Esophagus squamous epithelium (tissue), 5 donors: ENCODE results near the gene GABRG3. TPM values are rescaled to one million over a fixed set of nuclear protein-coding genes. Genes with fewer than 3 reads are reported as not detected.

Experiments
- DNase-seq: peaks from one replicate; lab custom pipeline; 2025; lab: John Stamatoyannopoulos, UW
- H3K27ac ChIP-seq, 4 donors: fragments of 200-600 bp; sonication (generic); one replicate each; pipeline ENCODE4 v1.5.1; 2016 to 2019; ENCODE audit warnings: mild to moderate bottlenecking in 1 of 4
- H3K27me3 ChIP-seq, 4 donors: fragments of 200-600 bp; sonication (generic); 1 replicate in 3 of 4; 2 replicates in 1 of 4; pipeline versions ENCODE4 v1.5.1 to v1.6.0; 2017 to 2021; ENCODE audit warnings: antibody characterized with exemption in 1 of 4
- H3K36me3 ChIP-seq, 3 donors: fragments of 200-600 bp; sonication (generic); one replicate each; pipeline ENCODE4 v1.5.1; 2016 to 2019
- H3K4me1 ChIP-seq, 3 donors: fragments of 200-600 bp; sonication (generic); one replicate each; pipeline ENCODE4 v1.5.1; 2017 to 2019
- H3K4me3 ChIP-seq, 4 donors: fragments of 200-600 bp; sonication (generic); 1 replicate in 3 of 4; 2 replicates in 1 of 4; pipeline ENCODE4 v1.5.1; 2016 to 2019; ENCODE audit warnings: mild to moderate bottlenecking in 2 of 4, moderate library complexity in 1 of 4
- H3K9me3 ChIP-seq, 3 donors: fragments of 200-600 bp; sonication (generic); one replicate each; pipeline ENCODE4 v1.5.1; 2016 to 2019
- POLR2A ChIP-seq, 4 donors: fragments of 450-650 bp; IDR thresholded peaks; one replicate each; pipeline ENCODE4 v1.6.1; 2017; ENCODE audit warnings: antibody characterized with exemption in 4 of 4, mild to moderate bottlenecking in 4 of 4, moderate library complexity in 3 of 4
- WGBS, 2 donors: methylation state at CpG; one replicate each; pipeline ENCODE4 v1.1.5; 2018; 5-methylcytosine and 5-hydroxymethylcytosine counted together
- intact Hi-C: fragments of 100-400 bp; cut with DNase I; formaldehyde crosslinking; loops from one replicate; pipeline ENCODE4 v1.15.0; 2022
- total RNA-seq, 4 donors: library from RNA; depleted of rRNA; stranded (reverse); fragments of >200 nt; gene quantifications; one replicate each; pipeline ENCODE4 v1.1.0, GENCODE V29; 2016
- TF ChIP-seq, protein P1 (sequence below), 6 experiments: fragments of 450-650 bp in 4 of 6; fragments of 200-600 bp in 2 of 6; sonication (generic) in 2 of 6; IDR thresholded peaks; one replicate each; pipeline ENCODE4 v1.5.1; 2016 to 2019; ENCODE audit warnings: antibody characterized with exemption in 6 of 6, mild to moderate bottlenecking in 4 of 6, moderate library complexity in 4 of 6
- donor health status: DM: yes; HTN: yes; CAD: no.

Gene GABRG3
- total RNA-seq, 4 donors from 2014 or later = 0.04 to 0.08 TPM; not detected in 2

DNA sequence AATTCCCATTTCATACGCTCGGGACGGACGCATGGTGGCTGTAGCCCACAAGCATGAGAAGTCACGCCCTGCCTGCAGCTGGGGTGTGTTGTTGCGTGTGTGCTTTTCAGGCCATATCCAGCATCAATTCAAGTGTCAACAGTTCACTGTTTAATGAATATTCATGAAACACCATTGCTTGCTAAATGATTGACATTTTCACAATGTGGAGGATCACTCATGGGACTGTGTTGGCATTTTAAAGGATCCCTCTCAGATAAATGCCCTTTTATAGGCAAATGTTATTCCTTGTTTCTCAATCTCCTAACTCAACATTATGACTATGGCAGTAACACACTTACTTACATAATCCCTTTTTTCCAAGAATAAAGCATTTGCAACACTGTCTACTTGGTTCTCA is 511.3 kb downstream of the GABRG3 start:
- no peaks in the 10 kb centered on the region for H3K27me3 ChIP-seq
- H3K4me3 ChIP-seq = no peak overlapping the region
- DNase-seq = no peak
- TF ChIP-seq, protein P1, sequence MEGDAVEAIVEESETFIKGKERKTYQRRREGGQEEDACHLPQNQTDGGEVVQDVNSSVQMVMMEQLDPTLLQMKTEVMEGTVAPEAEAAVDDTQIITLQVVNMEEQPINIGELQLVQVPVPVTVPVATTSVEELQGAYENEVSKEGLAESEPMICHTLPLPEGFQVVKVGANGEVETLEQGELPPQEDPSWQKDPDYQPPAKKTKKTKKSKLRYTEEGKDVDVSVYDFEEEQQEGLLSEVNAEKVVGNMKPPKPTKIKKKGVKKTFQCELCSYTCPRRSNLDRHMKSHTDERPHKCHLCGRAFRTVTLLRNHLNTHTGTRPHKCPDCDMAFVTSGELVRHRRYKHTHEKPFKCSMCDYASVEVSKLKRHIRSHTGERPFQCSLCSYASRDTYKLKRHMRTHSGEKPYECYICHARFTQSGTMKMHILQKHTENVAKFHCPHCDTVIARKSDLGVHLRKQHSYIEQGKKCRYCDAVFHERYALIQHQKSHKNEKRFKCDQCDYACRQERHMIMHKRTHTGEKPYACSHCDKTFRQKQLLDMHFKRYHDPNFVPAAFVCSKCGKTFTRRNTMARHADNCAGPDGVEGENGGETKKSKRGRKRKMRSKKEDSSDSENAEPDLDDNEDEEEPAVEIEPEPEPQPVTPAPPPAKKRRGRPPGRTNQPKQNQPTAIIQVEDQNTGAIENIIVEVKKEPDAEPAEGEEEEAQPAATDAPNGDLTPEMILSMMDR (IDR thresholded peaks at IDR 0.05) = no peak
- H3K36me3 ChIP-seq = no peaks in the 10 kb centered on the region
- H3K9me3 ChIP-seq = no peaks in the 10 kb centered on the region
- whole genome bisulfite sequencing, 2 donors = 86 to 91% methylated on average over 6 of the region's 6 CpGs
- intact Hi-C loops = no loop called here
- peaks cover 5 to 32% (median 7%) of the 10 kb centered on the region in 3 donors for H3K4me1 ChIP-seq
- no peak overlapping the region for H3K27ac ChIP-seq

DNA sequence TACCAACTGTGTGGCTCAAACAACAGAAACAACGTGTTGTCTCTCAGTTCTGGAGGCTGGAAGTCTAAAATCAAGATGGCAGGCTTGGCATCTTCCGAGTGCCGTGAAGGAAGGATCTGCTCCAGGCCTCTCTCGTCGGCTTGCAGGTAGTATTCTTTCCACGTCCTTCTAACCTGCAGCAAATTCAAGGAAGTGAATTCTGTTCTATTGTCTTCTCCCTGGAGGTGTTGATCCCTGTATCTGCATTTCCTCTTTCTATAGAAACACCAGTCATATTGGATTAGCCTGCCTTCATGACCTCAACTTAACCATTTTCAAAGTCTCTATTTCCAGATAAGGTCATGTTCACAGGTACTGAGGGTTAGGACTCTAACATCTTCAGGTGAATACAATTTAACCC is 512.1 kb downstream of the GABRG3 start:
- TF ChIP-seq POLR2A (IDR thresholded peaks at IDR 0.05) = no peak
- TF ChIP-seq, protein P1 (IDR thresholded peaks at IDR 0.05) = no peak
- Histone ChIP-seq H3K27ac (no peak overlapping the region), H3K4me1 (peaks cover 5 to 34% (median 7%) of the 10 kb centered on the region in 3 donors), H3K9me3 (no peaks in the 10 kb centered on the region), H3K36me3 (no peaks in the 10 kb centered on the region), H3K4me3 (no peak overlapping the region), H3K27me3 (no peaks in the 10 kb centered on the region)
- 67 to 76% methylated on average over 6 of the region's 6 CpGs for WGBS, 2 donors
- intact Hi-C loops = no loop called here
- DNase-seq = no peak

DNA sequence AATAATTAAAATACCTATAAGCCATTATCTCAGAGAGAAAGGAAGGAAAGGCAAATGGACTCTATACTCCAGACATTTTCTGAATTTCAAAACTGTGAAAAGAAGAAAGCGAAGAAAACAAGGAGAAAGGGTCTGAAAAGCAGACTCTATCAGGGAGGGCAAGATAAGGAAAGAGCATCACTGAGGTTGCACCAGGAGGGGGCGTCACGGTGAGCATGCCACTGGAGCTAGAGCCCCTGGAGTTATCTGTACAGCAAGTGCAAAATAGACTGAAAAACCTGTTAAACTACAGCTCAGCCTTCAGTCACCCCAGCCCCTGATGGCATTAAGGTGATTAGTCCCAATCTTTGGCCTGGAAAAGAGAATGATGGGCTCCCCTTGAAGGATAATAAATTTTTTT is 514.3 kb downstream of the GABRG3 start:
- intact Hi-C loops = no loop called here

DNA sequence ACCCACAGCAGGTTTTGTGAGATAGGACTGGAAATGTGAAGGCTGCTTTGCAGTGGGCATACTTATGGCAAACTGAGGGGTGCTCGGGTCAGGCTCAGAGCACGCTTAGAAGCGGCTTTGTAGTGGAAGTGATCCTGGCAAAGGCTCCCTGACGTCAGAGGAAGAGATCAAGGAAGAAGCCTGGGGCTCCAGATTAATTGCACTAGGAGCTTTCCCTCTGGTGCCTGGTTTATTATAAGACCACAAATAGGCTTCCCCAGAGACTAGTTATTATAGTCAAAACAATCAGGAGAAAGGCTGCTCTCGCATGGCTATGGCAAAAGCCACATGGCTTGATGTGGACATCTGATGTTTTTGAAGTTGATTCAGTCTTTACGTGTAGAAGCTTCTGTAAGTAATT is 515.1 kb downstream of the GABRG3 start:
- intact Hi-C loops = no loop called here
- Histone ChIP-seq H3K36me3 (no peaks in the 10 kb centered on the region), H3K27ac (no peak overlapping the region), H3K4me1 (peaks cover 0 to 17% (median 0%) of the 10 kb centered on the region in 3 donors), H3K4me3 (no peak overlapping the region), H3K27me3 (no peaks in the 10 kb centered on the region), H3K9me3 (no peaks in the 10 kb centered on the region)
- WGBS, 2 donors = 42 to 51% methylated on average over 6 of the region's 6 CpGs
- TF ChIP-seq, protein P1 (IDR thresholded peaks at IDR 0.05) = no peak
- no peak for TF ChIP-seq POLR2A (IDR thresholded peaks at IDR 0.05)
- no peak for DNase-seq

More for the DNA sequence above, 514.3 kb downstream of the GABRG3 start:
- H3K9me3 ChIP-seq = no peaks in the 10 kb centered on the region
- no peak overlapping the region for H3K4me3 ChIP-seq
- WGBS, 2 donors = 76 to 84% methylated on average over 3 of the region's 3 CpGs
- H3K36me3 ChIP-seq = no peaks in the 10 kb centered on the region
- peaks cover under 1 to 16% (median under 1%) of the 10 kb centered on the region in 3 donors for H3K4me1 ChIP-seq
- H3K27me3 ChIP-seq = no peaks in the 10 kb centered on the region
- TF ChIP-seq POLR2A (IDR thresholded peaks at IDR 0.05) = no peak
- TF ChIP-seq, protein P1 (IDR thresholded peaks at IDR 0.05) = no peak
- no peak overlapping the region for H3K27ac ChIP-seq
- no peak for DNase-seq

DNA sequence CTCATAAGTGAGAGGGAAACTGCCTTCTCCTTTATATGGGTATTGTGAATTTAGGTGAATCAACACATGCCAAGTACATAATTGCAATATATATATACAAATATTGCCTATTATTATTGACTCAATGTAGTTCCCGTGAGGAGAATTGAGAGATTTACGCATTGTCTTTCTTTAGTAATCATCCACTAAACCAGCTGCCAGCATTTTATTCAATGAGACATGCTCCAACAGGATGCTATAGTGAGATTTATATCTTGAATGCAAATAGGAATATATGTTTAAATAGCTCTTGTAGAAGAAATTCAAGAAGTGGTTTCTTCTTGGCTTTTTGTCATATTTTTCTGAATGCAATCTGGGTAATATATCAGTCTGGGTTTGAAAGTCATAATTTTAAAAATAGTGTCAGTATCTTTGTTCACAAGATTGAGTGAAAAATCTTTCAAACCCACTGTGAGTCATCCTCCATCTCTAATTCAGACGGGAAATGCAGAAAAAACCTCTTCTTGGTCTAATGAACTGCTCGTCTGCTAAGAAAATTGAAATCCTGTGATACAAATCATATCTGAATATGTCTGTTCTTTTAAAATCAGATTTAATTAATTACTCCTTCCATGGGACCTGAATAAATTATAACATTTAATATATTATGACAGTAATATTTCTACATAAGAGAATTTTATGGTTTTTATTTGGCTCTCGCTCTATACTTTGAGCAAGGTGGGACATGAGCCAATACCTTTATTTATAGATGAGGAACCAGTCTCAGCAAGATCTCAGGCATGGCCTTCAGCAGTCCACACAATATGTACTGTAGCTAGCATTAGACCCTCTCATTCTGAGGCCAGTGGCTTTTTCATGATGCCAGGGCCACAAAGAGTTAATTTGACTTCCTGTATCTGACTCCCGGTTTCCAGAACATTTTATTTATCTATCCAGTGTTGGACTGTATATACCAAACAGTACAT is 516.0 kb downstream of the GABRG3 start:
- no peak for TF ChIP-seq POLR2A (IDR thresholded peaks at IDR 0.05)
- TF ChIP-seq, protein P1 (IDR thresholded peaks at IDR 0.05) = no peak
- Histone ChIP-seq H3K27ac (no peak overlapping the region), H3K27me3 (no peaks in the 10 kb centered on the region), H3K4me3 (no peak overlapping the region), H3K9me3 (no peaks in the 10 kb centered on the region), H3K4me1 (peaks cover 0 to 19% (median 0%) of the 10 kb centered on the region in 3 donors), H3K36me3 (no peaks in the 10 kb centered on the region)
- intact Hi-C loops = no loop called here
- no peak for DNase-seq
- WGBS, 2 donors = 26 to 28% methylated on average over 6 of the region's 6 CpGs
